Right lobe of liver (tissue), 4 donors: ENCODE results near the gene SHROOM1.

Source experiments
- CTCF ChIP-seq, 4 donors: fragments of 200-600 bp in 3 of 4; fragments of 450-650 bp in 1 of 4; IDR thresholded peaks; one replicate each; pipeline versions ENCODE4 v1.5.1 to v1.8.0; 2016 to 2022; ENCODE audit warnings: antibody characterized with exemption in 4 of 4, mild to moderate bottlenecking in 2 of 4
- POLR2A ChIP-seq: fragments of 450-650 bp; IDR thresholded peaks from one replicate; pipeline ENCODE4 v1.6.1; 2017; ENCODE audit warnings: antibody characterized with exemption, mild to moderate bottlenecking
- donor health status: DM: no; HTN: no; CAD: no.
- donor health status: DM: no; HTN: no; CAD: no.
- donor health status: DM: no; HTN: yes; CAD: no.

GRCh38 chr5:132820162-132820754 is 10.2 kb downstream of the SHROOM1 start:
- peak; percentile 7 for TF ChIP-seq POLR2A
- peak; percentile 93 to 96 (median 96) for TF ChIP-seq CTCF (IDR thresholded peaks at IDR 0.05)
